Right kidney (tissue), 1 donor: ENCODE data around the gene BHLHA15.
"Not testable (repeated sequence)": the region's sequence is repeated elsewhere in the genome, so short reads cannot be mapped to it uniquely, and the experiment has no call there.

Source experiments
- DNase-seq: peaks from one replicate; pipeline ENCODE4 v3.0.0-alpha.2; 2016

Gene BHLHA15

DNA sequence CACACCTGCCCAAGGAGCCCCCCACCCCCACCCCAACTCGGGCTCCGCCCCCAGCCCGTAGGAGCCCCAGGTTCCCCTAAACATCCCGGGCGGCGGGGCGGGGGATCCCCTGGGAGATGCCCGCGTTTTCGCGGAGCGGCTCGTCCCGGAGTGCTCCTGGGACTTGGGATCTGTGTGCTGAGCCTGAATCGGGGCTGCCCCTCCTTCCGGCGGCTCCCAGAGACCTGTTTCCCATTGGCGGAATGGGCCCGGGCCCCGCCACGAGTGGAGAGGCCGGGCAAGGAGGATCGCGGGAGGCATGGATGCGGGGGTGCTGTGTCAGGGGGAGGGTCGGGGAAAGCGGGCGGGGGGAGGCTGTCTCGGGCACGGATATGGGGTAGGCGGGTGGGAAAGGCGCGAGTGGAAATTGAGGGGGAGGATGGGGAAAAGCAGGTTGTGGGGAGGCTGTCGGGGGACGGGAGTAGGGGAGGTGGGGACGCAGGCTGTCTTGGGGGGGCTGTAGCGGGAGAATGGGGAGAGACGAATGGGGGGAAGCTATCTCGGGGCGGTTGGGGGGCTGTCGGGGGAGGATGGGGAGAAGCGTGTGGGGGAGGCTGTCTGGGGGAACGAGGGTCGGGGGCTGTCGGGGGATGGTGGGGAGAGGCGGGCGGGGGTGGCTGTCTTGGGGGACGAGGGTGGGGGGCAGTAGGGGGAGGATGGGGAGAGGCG lies 572 bp upstream of the BHLHA15 start:
- no peak for DNase-seq

DNA sequence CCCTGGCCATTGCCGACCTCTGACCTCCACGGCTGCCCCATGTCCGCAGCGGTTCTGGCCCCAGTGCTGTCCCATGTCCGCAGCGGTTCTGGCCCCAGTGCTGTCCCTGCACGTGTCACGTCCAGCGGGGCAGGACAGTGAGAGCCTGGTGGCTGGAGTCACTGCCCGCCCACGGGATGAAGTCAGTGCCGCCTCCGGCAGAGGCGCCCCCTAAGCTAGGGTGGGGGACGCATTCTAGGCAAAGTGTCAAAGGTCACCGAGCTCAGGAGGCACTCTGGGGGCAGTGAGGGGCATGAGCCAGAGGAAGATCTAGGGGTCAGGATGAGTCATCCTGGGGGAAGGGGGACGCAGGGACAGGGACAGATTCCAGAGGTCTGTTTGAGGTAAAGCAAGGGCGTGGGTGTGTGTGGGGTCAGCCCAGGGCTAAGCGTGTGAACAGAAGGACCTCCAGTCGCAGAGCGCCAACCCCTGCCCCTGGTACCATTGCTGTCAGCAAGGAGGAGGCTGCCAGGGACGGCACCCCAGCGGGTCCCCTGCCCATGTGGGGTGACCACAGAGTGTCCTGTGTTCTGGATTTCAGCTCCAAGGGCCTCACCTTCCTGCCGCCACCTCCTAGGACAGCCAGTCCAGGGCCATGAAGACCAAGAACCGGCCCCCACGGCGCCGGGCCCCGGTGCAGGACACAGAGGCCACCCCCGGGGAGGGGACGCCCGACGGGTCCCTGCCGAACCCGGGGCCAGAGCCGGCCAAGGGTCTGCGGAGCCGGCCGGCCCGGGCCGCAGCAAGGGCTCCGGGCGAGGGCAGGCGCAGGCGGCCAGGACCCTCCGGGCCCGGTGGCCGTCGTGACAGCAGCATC lies 665 bp downstream of the BHLHA15 start:
- no peak for DNase-seq

- no peak for DNase-seq
These were observed 1.3 kb downstream of the BHLHA15 start for GRCh38 chr7:98212532-98213041.

DNA sequence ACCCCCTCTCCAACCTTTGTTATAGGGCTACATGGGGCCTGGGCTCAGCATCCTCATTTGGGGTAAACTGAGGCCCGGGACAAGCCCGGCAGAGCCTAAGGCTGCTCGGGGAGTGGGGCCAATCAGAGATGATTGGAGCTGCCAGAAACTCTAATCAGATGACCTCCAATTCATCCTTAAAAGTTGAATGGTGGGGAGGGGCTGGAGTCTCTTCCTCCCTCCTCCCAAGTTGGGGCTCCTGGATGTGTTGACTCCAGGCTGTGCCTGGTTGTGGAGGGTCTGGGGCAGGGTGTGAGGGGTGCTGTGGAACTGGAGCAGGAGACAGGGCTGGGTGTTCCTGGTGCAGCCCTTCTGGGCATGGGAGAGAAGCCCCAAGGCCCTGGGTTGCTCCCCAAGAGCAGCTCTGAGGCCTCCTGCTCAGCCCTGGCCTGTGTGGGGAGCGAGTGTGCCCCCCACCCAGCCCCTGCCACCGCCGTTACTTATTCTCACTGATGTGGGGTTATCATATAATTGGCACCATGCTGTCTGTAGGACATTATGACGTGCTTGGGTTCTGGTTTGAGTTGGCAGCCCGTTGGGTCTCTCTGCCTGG lies 2.2 kb downstream of the BHLHA15 start:
- DNase-seq, result no peak

- DNase-seq, result no peak
These were observed 2.9 kb downstream of the BHLHA15 start for GRCh38 chr7:98213888-98214810.

- DNase-seq, result no peak
These were observed 3.6 kb downstream of the BHLHA15 start for GRCh38 chr7:98214811-98215321.

DNA sequence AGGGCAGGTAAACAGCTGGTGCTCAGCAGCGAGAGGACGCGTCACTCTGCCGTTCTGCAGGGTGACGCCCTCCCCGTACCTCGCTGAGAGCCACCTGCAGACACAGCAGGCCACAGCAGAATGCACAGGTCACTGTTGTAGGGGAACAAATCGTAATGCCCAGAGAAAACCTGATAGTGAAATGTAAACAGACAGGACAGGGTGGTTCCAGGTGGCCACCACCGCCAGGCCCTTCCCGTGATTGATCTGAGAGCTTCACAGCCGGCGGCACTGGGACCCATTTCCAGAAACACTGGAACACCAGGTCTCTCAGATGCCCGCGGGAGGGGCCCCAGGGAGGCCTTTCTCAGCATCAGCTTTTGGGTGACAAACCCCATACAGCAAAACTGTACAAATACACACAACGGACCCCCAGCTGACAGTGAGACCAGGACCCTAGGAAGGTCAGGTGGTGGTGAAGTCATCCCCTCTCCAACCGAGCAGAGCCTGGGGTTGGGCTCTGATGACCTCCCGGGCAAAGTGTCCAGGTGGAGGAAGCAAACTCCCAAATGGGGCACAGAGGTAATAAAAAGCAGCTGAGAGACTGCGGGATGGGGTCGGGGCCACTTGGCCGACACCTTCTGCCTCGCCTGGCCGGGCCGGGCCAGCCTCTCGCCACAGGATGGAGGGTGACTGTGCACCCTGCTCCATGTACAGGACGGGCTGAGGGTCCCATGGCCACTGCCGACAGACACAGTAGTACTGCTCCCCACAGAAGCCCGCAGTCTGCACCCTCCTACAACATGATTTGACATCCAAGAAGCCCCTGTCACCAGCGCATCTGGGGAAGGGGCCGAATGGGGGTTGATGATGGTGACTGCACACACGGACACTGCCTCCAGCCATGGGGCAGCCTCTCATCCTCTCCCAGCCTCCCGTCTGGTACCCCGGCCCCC lies 4.6 kb downstream of the BHLHA15 start:
- DNase-seq, result no peak

GRCh38 chr7:98216941-98217622 lies 5.8 kb downstream of the BHLHA15 start:
- DNase-seq, result no peak

DNA sequence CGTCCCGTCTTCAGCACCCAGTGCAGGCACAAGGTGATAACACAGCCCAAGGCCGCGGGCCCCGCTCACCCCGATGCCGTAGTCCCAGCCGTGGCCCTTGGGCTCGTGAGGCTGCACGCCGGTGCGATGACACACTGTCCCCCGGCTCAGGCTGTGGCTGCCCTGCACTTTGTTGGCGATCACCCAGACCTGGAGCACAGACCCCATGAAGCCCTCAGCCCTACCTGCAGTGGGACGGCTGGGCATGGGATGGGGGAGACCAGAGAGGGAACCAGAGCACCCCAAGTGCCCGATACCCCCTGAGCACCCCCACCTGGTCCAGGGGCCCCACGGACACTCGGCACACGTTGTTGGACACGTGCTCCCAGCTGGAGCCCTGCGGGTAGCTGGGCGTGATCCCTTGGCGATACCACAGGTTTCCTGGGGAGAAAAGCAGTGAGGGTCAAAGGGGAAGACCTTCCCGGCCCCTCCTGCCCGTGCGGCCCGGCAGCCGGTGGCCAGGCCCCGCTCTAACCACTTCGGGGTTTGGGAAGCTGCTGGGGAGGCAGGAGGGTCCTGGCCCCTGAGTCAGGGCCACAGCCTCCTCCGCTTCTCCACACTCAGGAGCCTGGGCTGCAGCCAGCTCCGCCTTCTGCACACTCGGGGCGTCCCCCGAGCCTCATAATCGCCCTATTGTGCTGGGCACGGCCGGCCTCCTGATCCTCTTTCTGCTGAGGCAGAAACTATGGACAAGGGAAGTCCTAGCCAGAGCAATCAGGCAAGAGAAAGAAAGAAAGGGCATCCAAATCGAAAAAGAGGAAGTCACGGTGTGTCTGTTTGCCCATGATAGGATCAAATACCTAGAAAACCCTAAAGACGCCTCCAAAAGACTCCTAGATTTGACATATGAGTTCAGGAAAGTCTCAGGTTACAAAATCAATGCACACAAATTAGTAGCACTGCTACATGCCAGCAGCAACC lies 6.7 kb downstream of the BHLHA15 start:
- DNase-seq, result no peak

DNA sequence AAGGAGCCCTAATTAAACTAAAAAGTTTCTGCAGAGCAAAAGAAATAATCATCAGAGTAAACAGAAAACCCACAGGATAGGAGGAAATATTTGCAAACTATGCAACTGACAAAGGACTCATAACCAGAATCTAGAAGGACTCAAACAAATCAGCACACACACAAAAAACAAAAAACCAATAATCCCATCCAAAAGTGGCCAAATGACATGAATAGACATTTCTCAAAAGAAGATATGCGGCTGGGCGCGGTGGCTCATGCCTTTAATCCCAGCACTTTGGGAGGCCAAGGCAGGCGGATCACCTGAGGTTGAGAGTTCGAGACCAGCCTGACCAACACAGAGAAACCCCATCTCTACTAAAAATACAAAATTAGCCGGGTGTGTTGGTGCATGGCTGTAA lies 8.1 kb downstream of the BHLHA15 start:
- not testable (repeated sequence) for DNase-seq

DNA sequence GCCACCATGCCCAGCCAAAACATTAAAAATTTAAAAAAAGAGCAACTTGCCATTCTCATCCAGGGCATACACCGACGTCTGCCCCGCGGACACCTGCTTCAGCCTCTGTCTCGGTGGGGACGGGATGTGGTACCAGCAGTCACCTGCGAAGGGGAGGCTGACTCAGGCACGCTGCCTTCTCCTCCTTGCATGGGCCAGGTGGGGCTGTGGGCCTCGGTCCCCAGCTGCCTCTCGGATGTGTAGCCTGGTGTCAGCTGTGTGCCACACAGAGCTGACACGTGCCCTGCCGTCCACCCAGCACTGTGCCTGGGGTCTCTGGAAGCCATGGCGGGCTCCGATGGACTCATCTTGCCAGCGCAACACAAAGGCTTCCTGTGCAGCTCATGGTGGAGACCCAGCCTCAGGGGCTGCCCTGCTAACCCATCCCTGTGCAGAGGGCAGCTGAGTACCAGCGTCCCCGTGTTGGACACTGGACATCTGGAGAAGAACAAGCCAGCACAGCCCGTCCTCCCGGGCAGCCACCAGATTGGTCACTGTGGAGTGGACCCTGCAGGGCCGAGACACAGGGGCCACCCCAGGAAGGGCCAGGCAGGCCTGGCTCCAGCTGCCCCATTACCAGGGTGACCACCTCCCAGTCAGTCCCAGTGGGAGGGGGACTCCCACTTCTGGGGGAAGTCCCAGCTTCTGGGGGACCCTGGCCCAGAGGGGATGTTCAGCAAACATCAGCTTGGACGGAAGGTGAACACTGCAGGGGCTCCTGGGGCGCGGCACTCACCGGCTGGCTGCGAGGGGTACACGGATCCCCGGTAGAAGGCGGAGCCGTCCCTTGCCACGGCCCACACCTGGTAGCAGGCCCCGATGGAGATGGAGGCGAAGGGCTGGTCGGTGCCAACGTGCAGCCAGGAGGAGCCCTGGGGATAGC lies 10.6 kb downstream of the BHLHA15 start:
- no peak for DNase-seq

DNA sequence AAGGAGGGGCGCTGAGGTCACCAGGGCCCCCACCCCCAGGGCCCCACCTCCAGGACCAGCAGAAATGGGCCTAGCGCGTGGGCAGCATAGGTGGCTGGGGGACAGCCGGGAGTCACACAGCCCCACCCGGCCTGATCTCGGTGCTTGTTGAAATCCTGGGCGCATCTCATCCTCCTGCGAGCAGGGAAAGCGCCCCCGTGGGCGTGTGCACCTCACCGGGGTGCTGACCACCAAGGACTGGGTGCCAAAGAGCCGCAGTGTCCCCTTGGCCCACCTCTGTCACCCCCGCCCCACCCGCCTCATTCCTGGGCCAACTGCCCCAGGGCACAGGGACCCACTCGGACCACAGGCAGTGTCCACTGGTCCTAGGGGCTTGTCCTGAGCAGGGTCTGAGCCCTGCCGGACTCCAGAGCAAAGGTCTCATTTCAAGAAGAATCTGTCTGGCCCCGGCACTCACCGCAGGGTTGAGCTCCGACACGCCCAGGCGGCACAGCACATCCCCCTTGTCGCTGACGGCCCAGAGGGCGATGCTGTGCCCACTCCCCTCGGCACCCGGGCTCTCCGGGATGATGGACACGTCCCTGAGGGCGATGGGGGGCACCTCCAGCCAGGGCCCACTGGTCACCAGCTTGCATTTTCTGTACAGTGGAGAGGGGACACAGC lies 11.4 kb downstream of the BHLHA15 start:
- no peak for DNase-seq

GRCh38 chr7:98223351-98223897 lies 12.2 kb downstream of the BHLHA15 start:
- DNase-seq, result no peak

DNA sequence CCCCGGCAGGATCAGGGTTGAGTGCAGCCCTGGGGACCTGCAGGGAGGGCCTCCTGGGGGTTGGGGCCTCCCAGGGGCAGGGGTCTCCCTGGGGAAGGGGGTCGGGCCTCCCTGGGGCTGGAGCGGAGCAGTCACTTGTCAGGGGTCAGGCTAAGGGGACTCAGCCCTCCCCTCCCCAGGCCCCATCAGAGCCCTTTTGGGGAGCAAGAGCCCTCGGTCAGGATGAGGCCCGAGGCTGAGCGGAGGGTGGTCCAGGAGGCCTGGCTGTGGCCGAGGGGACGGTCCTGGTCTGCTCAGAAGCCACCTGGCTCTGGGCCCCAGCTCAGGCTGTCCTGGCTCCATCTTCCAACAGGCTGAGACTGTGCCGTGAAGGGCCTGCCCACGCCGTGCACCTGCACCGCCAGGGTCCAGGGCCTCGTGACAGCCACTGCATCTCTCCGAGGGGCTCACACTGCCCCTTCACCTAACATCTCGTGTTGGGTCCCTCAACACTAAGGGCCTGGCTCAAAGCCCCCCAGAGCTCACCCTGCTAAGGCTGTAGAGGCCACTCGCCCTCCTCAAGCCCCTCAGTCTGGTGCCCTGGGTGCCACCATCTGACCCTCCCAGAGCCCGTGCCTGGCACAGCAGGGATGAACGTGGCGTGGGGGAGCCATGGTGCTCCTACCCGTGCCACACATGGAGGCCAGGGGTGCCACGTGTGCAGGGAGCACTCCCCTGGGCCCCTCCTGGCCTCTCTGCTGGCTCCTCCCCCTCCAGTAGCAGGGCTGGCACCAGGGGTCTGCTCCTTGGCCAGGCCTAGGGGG lies 12.9 kb downstream of the BHLHA15 start:
- DNase-seq, result no peak

GRCh38 chr7:98224701-98225181 lies 13.5 kb downstream of the BHLHA15 start:
- DNase-seq, result no peak
